H1 (cell line): ENCODE measurements around the gene BNIP5. TPM values are rescaled to one million over a fixed set of nuclear protein-coding genes. Genes with fewer than 3 reads are reported as not detected.

Experiments
- CTCF ChIA-PET: fragments of 300-600 bp; sonication (Branson Sonifier 250); formaldehyde crosslinking; loops from one replicate; lab custom pipeline; 2021; ENCODE audit not compliant: partially characterized antibody; lab: Charles Lee
- POLR2A ChIA-PET: fragments of 300-600 bp; sonication (Branson Sonifier 250); formaldehyde crosslinking; loops from one replicate; lab custom pipeline; 2021; ENCODE audit warnings: inconsistent platforms; ENCODE audit not compliant: partially characterized antibody; lab: Charles Lee
- DNase-seq, 2 experiments: peaks; one replicate each; pipeline versions ENCODE4 v3.0.0 to v3.0.0-alpha.2; 2010 to 2022; ENCODE audit warnings: low spot score in 2 of 2, low read depth in 1 of 2, mixed read lengths in 1 of 2
- FAIRE-seq: peaks from 2 replicates; lab custom pipeline; 2011; peaks lifted over from hg19 to GRCh38; lab: Jason Lieb, UNC
- H2AFZ ChIP-seq: 2 replicates; pipeline ENCODE4 v1.8.1; 2012; ENCODE audit warnings: low read length, inconsistent platforms
- H2AK5ac ChIP-seq: 2 replicates; pipeline ENCODE4 v1.6.1; 2013; ENCODE audit warnings: low read depth, low read length
- H2BK120ac ChIP-seq: replicated peaks from 2 replicates; pipeline ENCODE3; 2013; ENCODE audit warnings: low read depth, low read length, inconsistent platforms
- H2BK12ac ChIP-seq: 2 replicates; pipeline ENCODE4 v1.6.1; 2013; ENCODE audit warnings: low read depth, low read length
- H2BK15ac ChIP-seq: 2 replicates; pipeline ENCODE4 v1.6.1; 2013; ENCODE audit warnings: low read length
- H2BK20ac ChIP-seq: 2 replicates; pipeline ENCODE4 v1.6.1; 2013; ENCODE audit warnings: low read length
- H2BK5ac ChIP-seq: 2 replicates; pipeline ENCODE4 v1.6.1; 2013; ENCODE audit warnings: low read depth, low read length
- H3K14ac ChIP-seq: 2 replicates; pipeline ENCODE4 v1.6.1; 2013; ENCODE audit warnings: inconsistent platforms; ENCODE audit not compliant: insufficient read length
- H3K18ac ChIP-seq: 2 replicates; pipeline ENCODE4 v1.6.1; 2013; ENCODE audit warnings: low read length; ENCODE audit errors: extremely low read depth
- H3K23ac ChIP-seq: 2 replicates; pipeline ENCODE4 v1.6.1; 2013; ENCODE audit warnings: inconsistent platforms; ENCODE audit not compliant: insufficient read length
- H3K23me2 ChIP-seq: 2 replicates; pipeline ENCODE4 v1.6.1; 2013; ENCODE audit warnings: low read depth, low read length
- H3K27ac ChIP-seq: 2 replicates; pipeline ENCODE4 v1.6.1; 2011; ENCODE audit warnings: low read depth, low read length, inconsistent platforms
- H3K27me3 ChIP-seq, 4 experiments: replicated peaks in 1 of 4; 1 replicate in 1 of 4; 2 replicates in 3 of 4; pipeline versions ENCODE4 v1.6.1 to v1.8.1; 2011 to 2013; ENCODE audit warnings: low read length in 3 of 4, mild to moderate bottlenecking in 3 of 4, inconsistent platforms in 2 of 4, mixed read lengths in 2 of 4, moderate library complexity in 1 of 4; ENCODE audit not compliant: control insufficient read depth in 3 of 4, insufficient read depth in 3 of 4; ENCODE audit errors: extremely low read depth in 1 of 4
- H3K36me3 ChIP-seq, 4 experiments: 2 replicates each; pipeline versions ENCODE4 v1.6.1 to v1.8.1; 2011 to 2013; ENCODE audit warnings: mild to moderate bottlenecking in 4 of 4, low read length in 3 of 4, moderate library complexity in 2 of 4, control low read depth in 1 of 4, inconsistent platforms in 1 of 4; ENCODE audit not compliant: insufficient read depth in 4 of 4, control insufficient read depth in 2 of 4
- H3K4ac ChIP-seq: replicated peaks from 2 replicates; pipeline ENCODE3; 2013; ENCODE audit warnings: low read length, low read depth, mixed read lengths, inconsistent platforms; ENCODE audit not compliant: insufficient read length
- H3K4me1 ChIP-seq, 4 experiments: replicated peaks in 1 of 4; 1 replicate in 1 of 4; 2 replicates in 3 of 4; pipeline versions ENCODE4 v1.6.1 to v1.8.1; 2011 to 2013; ENCODE audit warnings: low read length in 3 of 4, inconsistent platforms in 2 of 4, mixed read lengths in 1 of 4; ENCODE audit not compliant: insufficient read depth in 4 of 4, control insufficient read depth in 3 of 4
- H3K4me2 ChIP-seq, 2 experiments: 2 replicates each; pipeline versions ENCODE4 v1.6.1 to v1.8.1; 2011 to 2013; ENCODE audit warnings: low read depth in 2 of 2, low read length in 2 of 2, control low read depth in 1 of 2, inconsistent platforms in 1 of 2, mild to moderate bottlenecking in 1 of 2; ENCODE audit not compliant: insufficient read depth in 1 of 2
- H3K4me3 ChIP-seq, 4 experiments: fragments of 200-600, 300-600 bp in 1 of 4; sonication (generic), shearing (Covaris generic), sonication (Bioruptor Twin) in 1 of 4; 2 replicates each; pipeline versions ENCODE4 v1.5.1 to v1.8.1; 2011 to 2016; ENCODE audit warnings: low read length in 4 of 4, low read depth in 3 of 4, control low read depth in 2 of 4, inconsistent platforms in 2 of 4, mild to moderate bottlenecking in 2 of 4, mixed read lengths in 1 of 4, moderate library complexity in 1 of 4; ENCODE audit not compliant: insufficient read depth in 2 of 4; ENCODE audit errors: extremely low read depth in 1 of 4
- H3K56ac ChIP-seq: replicated peaks from 2 replicates; pipeline ENCODE3; 2013; ENCODE audit warnings: low read depth, mild to moderate bottlenecking, mixed read lengths, low read length, inconsistent platforms; ENCODE audit not compliant: insufficient read length
- H3K79me1 ChIP-seq: 2 replicates; pipeline ENCODE4 v1.6.1; 2013; ENCODE audit warnings: low read depth, low read length, control low read depth
- H3K79me2 ChIP-seq, 2 experiments: 2 replicates each; pipeline versions ENCODE4 v1.6.1 to v1.8.1; 2012 to 2013; ENCODE audit warnings: low read length in 2 of 2, mild to moderate bottlenecking in 2 of 2, inconsistent platforms in 1 of 2; ENCODE audit not compliant: insufficient read depth in 2 of 2, control insufficient read depth in 1 of 2
- H3K9ac ChIP-seq, 4 experiments: replicated peaks in 1 of 4; 1 replicate in 1 of 4; 2 replicates in 3 of 4; pipeline versions ENCODE4 v1.6.1 to v1.8.1; 2011 to 2013; ENCODE audit warnings: low read depth in 3 of 4, low read length in 3 of 4, control low read depth in 2 of 4, mild to moderate bottlenecking in 2 of 4, moderate library complexity in 2 of 4, inconsistent platforms in 1 of 4; ENCODE audit errors: extremely low read depth in 1 of 4
- H3K9me3 ChIP-seq, 2 experiments: 2 replicates each; pipeline versions ENCODE4 v1.6.1 to v1.8.1; 2012 to 2013; ENCODE audit warnings: mild to moderate bottlenecking in 2 of 2, moderate library complexity in 2 of 2, control low read depth in 1 of 2, inconsistent platforms in 1 of 2, low read depth in 1 of 2, low read length in 1 of 2, mixed read lengths in 1 of 2; ENCODE audit not compliant: insufficient read depth in 2 of 2
- H4K20me1 ChIP-seq, 2 experiments: replicated peaks in 1 of 2; 2 replicates each; pipeline versions ENCODE3 to v1.8.1; 2011 to 2013; ENCODE audit warnings: inconsistent platforms in 2 of 2, low read length in 2 of 2, mild to moderate bottlenecking in 1 of 2; ENCODE audit not compliant: insufficient read depth in 2 of 2, control insufficient read depth in 1 of 2
- H4K5ac ChIP-seq: 2 replicates; pipeline ENCODE4 v1.6.1; 2013; ENCODE audit warnings: low read length, low read depth, mixed read lengths, inconsistent platforms; ENCODE audit not compliant: insufficient read length
- H4K8ac ChIP-seq: 2 replicates; pipeline ENCODE4 v1.8.0; 2013; ENCODE audit warnings: mild to moderate bottlenecking, moderate library complexity, low read length, inconsistent platforms; ENCODE audit not compliant: insufficient read depth; ENCODE audit errors: extremely low read depth
- H4K91ac ChIP-seq: replicated peaks from 2 replicates; pipeline ENCODE3; 2013; ENCODE audit warnings: low read length, mixed read lengths, inconsistent platforms; ENCODE audit not compliant: insufficient read length
- EP300 ChIP-seq, 2 experiments: IDR thresholded peaks; 1 replicate in 1 of 2; 2 replicates in 1 of 2; pipeline ENCODE4 v1.6.1; 2011 to 2012; ENCODE audit warnings: low read depth in 2 of 2, low read length in 2 of 2, mild to moderate bottlenecking in 2 of 2, borderline replicate concordance in 1 of 2, inconsistent platforms in 1 of 2, moderate library complexity in 1 of 2
- YY1 ChIP-seq: IDR thresholded peaks from 2 replicates; pipeline ENCODE4 v1.6.1; 2011; ENCODE audit warnings: low read depth, mild to moderate bottlenecking, low read length
- WGBS, 2 experiments: shearing (Covaris generic) in 1 of 2; methylation state at CpG; one replicate each; pipeline versions ENCODE4 v1.1.6 to v1.1.7; 2013 to 2015; ENCODE audit warnings: low lambda C conversion rate in 2 of 2, mixed read lengths in 2 of 2, inconsistent platforms in 1 of 2, low coverage in 1 of 2, missing lambda C conversion rate in 1 of 2; ENCODE audit not compliant: insufficient replicate concordance in 2 of 2, insufficient coverage in 1 of 2, insufficient read length in 1 of 2; ENCODE audit errors: extremely low coverage in 1 of 2, missing lambda C conversion rate in 1 of 2; 5-methylcytosine and 5-hydroxymethylcytosine counted together
- polyA plus RNA-seq, 7 experiments: library from polyadenylated mRNA; depleted of rRNA in 3 of 7; stranded (reverse) in 5 of 7; unstranded in 2 of 7; fragments of >200 nt in 5 of 7; fragments of 200-250 nt in 2 of 7; gene quantifications; 1 replicate in 5 of 7; 2 replicates in 1 of 7; 4 replicates in 1 of 7; pipeline versions ENCODE4 v1.2.1 to v1.2.3, GENCODE V29; 2011 to 2013; ENCODE audit warnings: missing spikeins in 2 of 7, mixed read lengths in 2 of 7
- total RNA-seq: library from RNA; stranded (reverse); fragmentation: NEBNext Ultra II Directional; extraction: Animal tissue kit (Norgen Biotek cat#: 25700); gene quantifications from 2 replicates; pipeline ENCODE4 v1.2.1, GENCODE V29; 2021

BNIP5 gene
- total and polyA plus RNA-seq, 2 of the 8 experiments (the other 6 are each of a cell fraction or from before 2014, with no cell fraction given): not detected

GRCh38 chr6:36286858-36287257 is 49.8 kb downstream of the BNIP5 start:
- Histone ChIP-seq H3K4ac (no peak overlapping the region), H4K91ac (no peak overlapping the region), H3K27ac (no peak overlapping the region), H3K18ac (no peak overlapping the region), H2BK5ac (no peak overlapping the region), H2AK5ac (no peak overlapping the region), H4K5ac (no peak overlapping the region), H3K36me3 (no peaks in the 10 kb centered on the region), H3K56ac (no peak overlapping the region), H2BK20ac (no peak overlapping the region), H4K8ac (no peak overlapping the region), H3K9me3 (no peaks in the 10 kb centered on the region), H3K79me2 (no peaks in the 10 kb centered on the region), H3K14ac (no peak overlapping the region), H3K27me3 (0 out of 7 replicates have a peak, but pooled peaks cover 0 to 3% (median 0%) of the 10 kb centered on the region in 4 experiments), H2BK12ac (no peak overlapping the region), H2AFZ (no peak overlapping the region), H4K20me1 (no peaks in the 10 kb centered on the region), H2BK15ac (no peak overlapping the region), H3K23me2 (peaks cover 2% of the 10 kb centered on the region; the same call in 1 of the 2 replicates), H3K79me1 (no peaks in the 10 kb centered on the region), H3K9ac (no peak overlapping the region), H3K4me2 (no peak overlapping the region), H3K23ac (no peak overlapping the region), H3K4me1 (peaks cover 2 to 7% (median 3%) of the 10 kb centered on the region in 4 experiments; a peak in 6 of 7 replicates), H2BK120ac (no peak overlapping the region), H3K4me3 (no peak overlapping the region)
- DNase-seq (no peak), FAIRE-seq (no peak)
- CTCF ChIA-PET: interaction anchor here (0.6 to 8.7 kb wide), 7 partner anchors 10 to 164 kb away, joined by 3 to 93 read pairs (median 5); no protein-coding TSS in a partner anchor
- POLR2A ChIA-PET: no interaction called here
- TF ChIP-seq YY1 (no peak), EP300 (IDR thresholded peaks at IDR 0.05; ENCODE audit: borderline replicate concordance in 1 of 2, low read depth in 2 of 2, low read length in 2 of 2) (no peak)
- WGBS, 2 experiments: 73% methylated on average over 5 of the region's 5 CpGs; no CpG with 5 or more reads in 1 of the 2 experiments
